ENCODE data around the gene VIT.

Gene VIT

GRCh38 chr2:36711741-36712314, 15.3 kb downstream of the VIT start:
- DNase-seq, result no peak

- no peak for DNase-seq
Measured at GRCh38 chr2:36713310-36713709, 16.8 kb downstream of the VIT start.

- DNase-seq, result no peak
Measured at GRCh38 chr2:36716111-36716510, 19.6 kb downstream of the VIT start.

GRCh38 chr2:36717603-36718266, 21.2 kb downstream of the VIT start:
- DNase-seq, result no peak

GRCh38 chr2:36727550-36727949, 31.0 kb downstream of the VIT start:
- DNase-seq, result no peak

GRCh38 chr2:36729067-36729466, 32.6 kb downstream of the VIT start:
- no peak for DNase-seq

GRCh38 chr2:36731941-36732672, 35.6 kb downstream of the VIT start:
- DNase-seq, result no peak

GRCh38 chr2:36732673-36733036, 36.1 kb downstream of the VIT start:
- no peak for DNase-seq

GRCh38 chr2:36733215-36733614, 36.7 kb downstream of the VIT start:
- DNase-seq, result no peak

- DNase-seq, result no peak
Measured at GRCh38 chr2:36734304-36734703, 37.8 kb downstream of the VIT start.

- no peak for DNase-seq
Measured at GRCh38 chr2:36737131-36737750, 40.7 kb downstream of the VIT start.

- no peak for DNase-seq
Measured at GRCh38 chr2:36740061-36740460, 43.6 kb downstream of the VIT start.

- no peak for DNase-seq
Measured at GRCh38 chr2:36741188-36741837, 44.8 kb downstream of the VIT start.

GRCh38 chr2:36743954-36744353, 47.4 kb downstream of the VIT start:
- DNase-seq, result no peak

GRCh38 chr2:36748166-36748565, 51.7 kb downstream of the VIT start:
- no peak for DNase-seq

- no peak for DNase-seq
Measured at GRCh38 chr2:36750101-36750500, 53.6 kb downstream of the VIT start.

- DNase-seq, result no peak
Measured at GRCh38 chr2:36753706-36754221, 57.3 kb downstream of the VIT start.

- DNase-seq, result no peak
Measured at GRCh38 chr2:36754578-36754977, 58.1 kb downstream of the VIT start.

- no peak for DNase-seq
Measured at GRCh38 chr2:36756438-36756837, 59.9 kb downstream of the VIT start.

- no peak for DNase-seq
Measured at GRCh38 chr2:36762764-36763490, 66.4 kb downstream of the VIT start.

- no peak for DNase-seq
Measured at GRCh38 chr2:36769106-36769505, 72.6 kb downstream of the VIT start.

- peak in 1 of 4 experiments; percentile 2 for DNase-seq
Measured at GRCh38 chr2:36770542-36771287, 74.2 kb downstream of the VIT start.

Data from activated naive CD4-positive, alpha-beta T cell (primary cell).